Transverse colon (tissue), 4 donors: ENCODE results near the gene CAMTA1. TPM values are rescaled to one million over a fixed set of nuclear protein-coding genes. Genes with fewer than 3 reads are reported as not detected.
"Not testable (repeated sequence)": the region's sequence is repeated elsewhere in the genome, so short reads cannot be mapped to it uniquely, and the experiment has no call there.

Source experiments
- DNase-seq: peaks from one replicate; pipeline ENCODE4 v3.0.0-alpha.2; 2019
- H3K27ac ChIP-seq, 4 donors: fragments of 200-600 bp; sonication (generic); 2 replicates each; pipeline ENCODE4 v1.5.1; 2016 to 2018; ENCODE audit warnings: inconsistent platforms in 4 of 4
- H3K27me3 ChIP-seq: fragments of 200-600 bp; sonication (generic); 2 replicates; pipeline ENCODE4 v1.5.1; 2017; ENCODE audit warnings: inconsistent platforms
- H3K36me3 ChIP-seq, 4 donors: fragments of 200-600 bp; sonication (generic); 2 replicates each; pipeline ENCODE4 v1.5.1; 2017 to 2019; ENCODE audit warnings: inconsistent platforms in 4 of 4
- H3K4me1 ChIP-seq, 4 donors: fragments of 200-600 bp; sonication (generic); 2 replicates each; pipeline ENCODE4 v1.5.1; 2017 to 2020; ENCODE audit warnings: inconsistent platforms in 4 of 4
- H3K4me3 ChIP-seq, 4 donors: fragments of 200-600 bp; sonication (generic); 1 replicate in 1 of 4; 2 replicates in 3 of 4; pipeline versions ENCODE4 v1.5.1 to v1.6.1; 2017 to 2019; ENCODE audit warnings: inconsistent platforms in 4 of 4
- H3K9me3 ChIP-seq, 2 donors: fragments of 200-600 bp; sonication (generic); 2 replicates each; pipeline ENCODE4 v1.5.1; 2017 to 2019; ENCODE audit warnings: inconsistent platforms in 2 of 2
- EP300 ChIP-seq: sonication (generic); formaldehyde crosslinking; IDR thresholded peaks from one replicate; pipeline ENCODE4 v1.6.1; 2017; ENCODE audit warnings: antibody characterized with exemption, low read depth
- POLR2A ChIP-seq: fragments of 450-650 bp; IDR thresholded peaks from one replicate; pipeline ENCODE4 v1.6.1; 2016; ENCODE audit warnings: antibody characterized with exemption, mild to moderate bottlenecking, moderate library complexity
- POLR2AphosphoS5 ChIP-seq, 3 donors: sonication (generic); formaldehyde crosslinking; IDR thresholded peaks; one replicate each; pipeline ENCODE4 v1.6.1; 2016; ENCODE audit warnings: antibody characterized with exemption in 3 of 3
- WGBS, 2 donors: methylation state at CpG; one replicate each; pipeline ENCODE4 v1.1.5; 2018; ENCODE audit warnings: low coverage in 1 of 2; 5-methylcytosine and 5-hydroxymethylcytosine counted together
- in situ Hi-C, 4 donors: fragments of 200-750 bp; cut with MboI; loops; one replicate each; pipeline versions ENCODE4 v1.15.0 to v1.15.1; 2017; ENCODE audit warnings: low sequenced_read_pairs in 3 of 4, low pct_ligation_motif_present in 1 of 4, low pct_unique_long_range_greater_than_20kb in 1 of 4
- intact Hi-C: fragments of 100-400 bp; cut with DNase I; formaldehyde crosslinking; loops from one replicate; pipeline ENCODE4 v1.15.1; 2023; ENCODE audit warnings: low total_unique reads
- total RNA-seq, 4 donors: library from RNA; depleted of rRNA; stranded (reverse); fragments of >200 nt; gene quantifications; one replicate each; pipeline ENCODE4 v1.1.0, GENCODE V29; 2016
- TF ChIP-seq, protein P1 (sequence below), 5 experiments: fragments of 200-600 bp in 3 of 5; fragments of 450-650 bp in 2 of 5; sonication (generic) in 3 of 5; IDR thresholded peaks; 1 replicate in 2 of 5; 2 replicates in 3 of 5; pipeline ENCODE4 v1.5.1; 2016 to 2017; ENCODE audit warnings: antibody characterized with exemption in 5 of 5, inconsistent platforms in 3 of 5, mild to moderate bottlenecking in 2 of 5, moderate library complexity in 1 of 5

The CAMTA1 gene
- total RNA-seq, 4 donors from 2014 or later: 93.8 to 268 (median 130) TPM

DNA sequence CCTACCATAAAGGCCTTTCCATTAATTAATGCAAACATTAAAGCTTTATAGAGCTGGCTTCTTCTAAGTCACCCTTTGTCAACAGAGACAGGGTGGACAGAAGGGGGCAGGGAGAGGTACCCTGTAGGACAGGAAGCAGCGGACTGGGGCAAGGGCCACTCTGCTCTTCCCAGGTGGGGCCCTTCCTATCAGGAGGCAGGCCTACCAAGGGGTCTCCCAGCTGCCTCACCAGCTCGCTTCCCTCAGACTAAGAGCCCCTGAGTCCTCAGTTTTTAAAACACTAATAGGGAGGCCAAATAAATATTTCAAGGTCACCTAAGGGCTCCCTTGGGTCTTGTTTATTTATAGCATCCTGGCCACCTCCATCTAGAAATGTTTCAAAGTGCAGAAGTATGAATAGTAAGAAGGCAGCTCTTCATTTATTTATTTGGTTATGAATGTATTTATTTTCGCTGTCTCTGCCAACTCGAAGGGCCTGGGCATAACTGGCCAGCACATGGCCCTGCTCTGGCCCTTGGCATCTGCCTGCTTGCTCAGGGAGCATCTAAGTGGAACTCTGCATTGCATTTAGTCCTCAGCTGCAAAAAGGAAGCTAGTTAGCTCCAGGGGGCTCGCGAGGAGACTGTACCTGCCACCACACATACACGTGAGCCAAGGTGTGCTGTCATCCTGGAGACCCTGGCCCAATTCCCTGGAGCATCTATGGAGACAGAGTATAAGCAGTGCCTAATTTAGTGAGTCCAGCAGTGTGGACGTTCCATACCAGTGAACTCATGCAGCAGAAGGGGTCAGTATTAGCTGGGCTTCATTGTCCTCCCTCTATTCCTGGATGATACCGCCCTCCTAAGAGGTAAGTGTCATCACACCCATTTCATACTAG is 590.8 kb downstream of the CAMTA1 start:
- H3K27me3 ChIP-seq: no peaks in the 10 kb centered on the region
- H3K36me3 ChIP-seq: no peaks in the 10 kb centered on the region
- in situ Hi-C loops (no loop called here), intact Hi-C loops (no loop called here)
- no peak for TF ChIP-seq POLR2AphosphoS5 (IDR thresholded peaks at IDR 0.05)
- no peak for TF ChIP-seq POLR2A
- no peaks in the 10 kb centered on the region for H3K4me1 ChIP-seq
- no peak for DNase-seq
- H3K4me3 ChIP-seq: no peak overlapping the region
- H3K27ac ChIP-seq: no peak overlapping the region
- 70 to 85% methylated on average over 2 to 9 of the region's 9 CpGs for WGBS, 2 donors
- no peaks in the 10 kb centered on the region for H3K9me3 ChIP-seq

DNA sequence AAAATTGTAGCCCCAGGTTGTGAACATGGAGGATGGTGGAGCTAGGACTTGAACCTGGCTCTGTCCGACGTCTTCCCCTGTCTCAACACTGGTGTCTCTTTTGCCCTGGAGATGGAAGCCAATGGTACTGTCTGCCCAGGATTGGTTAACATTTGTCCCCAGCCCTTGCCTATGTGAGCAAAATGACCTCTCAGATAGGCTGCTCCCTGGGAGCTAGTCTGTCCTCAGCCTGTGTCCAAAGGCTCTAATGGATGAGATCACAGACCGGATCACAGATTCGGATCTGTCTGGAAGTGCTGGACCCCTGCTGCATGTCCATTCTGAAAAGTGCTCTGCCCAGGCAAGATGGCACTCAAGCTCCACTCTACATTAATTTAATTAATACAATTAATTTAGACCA is 591.4 kb downstream of the CAMTA1 start:
- no peak for DNase-seq
- Histone ChIP-seq H3K9me3 (no peaks in the 10 kb centered on the region), H3K4me3 (no peak overlapping the region), H3K4me1 (no peaks in the 10 kb centered on the region), H3K27me3 (no peaks in the 10 kb centered on the region), H3K36me3 (no peaks in the 10 kb centered on the region), H3K27ac (no peak overlapping the region)
- intact Hi-C loops: no loop called here
- 99% methylated on average over 4 of the region's 4 CpGs; no CpG with 5 or more reads in 1 of the 2 donors for WGBS, 2 donors
- no peak for TF ChIP-seq EP300
- TF ChIP-seq, protein P1, sequence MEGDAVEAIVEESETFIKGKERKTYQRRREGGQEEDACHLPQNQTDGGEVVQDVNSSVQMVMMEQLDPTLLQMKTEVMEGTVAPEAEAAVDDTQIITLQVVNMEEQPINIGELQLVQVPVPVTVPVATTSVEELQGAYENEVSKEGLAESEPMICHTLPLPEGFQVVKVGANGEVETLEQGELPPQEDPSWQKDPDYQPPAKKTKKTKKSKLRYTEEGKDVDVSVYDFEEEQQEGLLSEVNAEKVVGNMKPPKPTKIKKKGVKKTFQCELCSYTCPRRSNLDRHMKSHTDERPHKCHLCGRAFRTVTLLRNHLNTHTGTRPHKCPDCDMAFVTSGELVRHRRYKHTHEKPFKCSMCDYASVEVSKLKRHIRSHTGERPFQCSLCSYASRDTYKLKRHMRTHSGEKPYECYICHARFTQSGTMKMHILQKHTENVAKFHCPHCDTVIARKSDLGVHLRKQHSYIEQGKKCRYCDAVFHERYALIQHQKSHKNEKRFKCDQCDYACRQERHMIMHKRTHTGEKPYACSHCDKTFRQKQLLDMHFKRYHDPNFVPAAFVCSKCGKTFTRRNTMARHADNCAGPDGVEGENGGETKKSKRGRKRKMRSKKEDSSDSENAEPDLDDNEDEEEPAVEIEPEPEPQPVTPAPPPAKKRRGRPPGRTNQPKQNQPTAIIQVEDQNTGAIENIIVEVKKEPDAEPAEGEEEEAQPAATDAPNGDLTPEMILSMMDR (IDR thresholded peaks at IDR 0.05): no peak
- no peak for TF ChIP-seq POLR2A
- TF ChIP-seq POLR2AphosphoS5 (IDR thresholded peaks at IDR 0.05): no peak
- in situ Hi-C loops: no loop called here

DNA sequence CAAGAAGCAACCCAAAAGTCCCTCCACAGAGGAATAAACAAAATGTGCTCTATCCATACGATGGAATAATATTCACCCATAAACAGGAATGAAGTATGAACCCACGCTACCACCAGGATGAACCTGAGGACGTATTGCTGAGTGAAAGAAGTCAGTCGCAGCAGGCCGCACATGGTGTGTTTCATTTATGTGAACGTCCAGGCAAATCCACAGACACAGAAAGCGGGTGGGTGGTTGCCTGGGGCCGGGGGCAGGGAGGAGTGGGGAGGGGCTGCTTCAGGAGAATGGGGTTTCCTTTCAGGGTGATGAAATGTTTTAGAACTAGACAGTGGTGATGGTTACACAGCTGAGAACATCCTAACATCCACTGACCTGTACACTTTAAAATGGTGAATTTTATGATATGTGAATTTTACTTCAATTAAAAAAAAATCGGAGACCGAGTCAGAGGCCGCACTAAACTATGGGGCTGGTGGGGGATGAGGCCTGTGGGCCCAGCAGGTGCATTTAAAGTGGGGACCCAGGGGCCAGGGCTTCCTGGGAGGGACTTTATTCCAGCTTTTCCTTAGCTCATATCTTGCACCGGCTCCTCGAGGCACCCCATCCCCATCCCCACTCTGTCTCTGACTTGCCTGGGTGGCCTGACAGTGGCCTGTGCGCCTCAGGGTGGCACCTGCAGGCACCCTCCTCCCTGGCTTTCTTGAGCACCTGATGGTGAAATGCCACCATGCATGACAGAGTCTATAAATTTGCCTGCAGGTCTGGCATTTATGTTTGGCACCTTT is 593.3 kb downstream of the CAMTA1 start:
- no peak for DNase-seq
- intact Hi-C loops: no loop called here

DNA sequence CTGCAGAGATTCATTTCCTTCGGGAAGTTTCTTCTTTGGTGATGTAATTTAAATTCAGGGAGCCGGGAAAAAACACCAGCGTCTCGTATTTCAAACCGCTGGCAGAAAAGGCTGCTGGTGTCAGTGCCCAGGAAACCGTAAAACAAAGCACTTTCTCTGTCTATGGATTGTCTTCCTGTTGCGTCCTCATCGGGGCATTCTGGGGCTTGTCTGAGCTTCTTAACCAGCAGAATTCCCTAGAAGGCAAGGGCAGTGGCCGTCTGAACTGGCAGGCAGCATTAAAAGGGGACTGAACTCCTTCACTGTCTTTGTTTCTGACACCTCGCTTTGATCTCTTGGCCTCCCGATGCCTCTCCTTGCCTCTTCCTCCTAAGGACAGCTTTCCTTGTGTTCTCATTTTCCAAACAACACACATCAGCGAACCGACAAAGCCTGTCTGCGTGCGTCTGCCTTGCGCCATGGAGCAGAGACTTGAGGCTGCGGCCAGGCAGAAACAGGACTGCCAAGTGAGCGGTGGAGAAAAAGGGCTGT is 594.3 kb downstream of the CAMTA1 start:
- Histone ChIP-seq H3K27ac (peak overlapping the region in 3 of 4 donors; percentile 51 to 65 (median 64)), H3K36me3 (no peaks in the 10 kb centered on the region), H3K27me3 (no peaks in the 10 kb centered on the region), H3K4me3 (no peak overlapping the region), H3K4me1 (no peaks in the 10 kb centered on the region), H3K9me3 (no peaks in the 10 kb centered on the region)
- no peak for TF ChIP-seq POLR2A
- peak; percentile 72 for TF ChIP-seq EP300
- TF ChIP-seq POLR2AphosphoS5 (IDR thresholded peaks at IDR 0.05): peak; percentile 69 to 85 (median 74)
- TF ChIP-seq, protein P1 (IDR thresholded peaks at IDR 0.05): no peak
- in situ Hi-C loops: no loop called here
- intact Hi-C loops: no loop called here
- no peak for DNase-seq
- 36 to 43% methylated on average over 7 to 18 of the region's 18 CpGs for WGBS, 2 donors

More for the DNA sequence above, 593.3 kb downstream of the CAMTA1 start:
- Histone ChIP-seq H3K4me3 (no peak overlapping the region), H3K36me3 (no peaks in the 10 kb centered on the region), H3K9me3 (no peaks in the 10 kb centered on the region), H3K27ac (peak overlapping the region in 3 of 4 donors; percentile 51 to 65 (median 64)), H3K4me1 (no peaks in the 10 kb centered on the region), H3K27me3 (no peaks in the 10 kb centered on the region)
- in situ Hi-C loops: no loop called here
- 89 to 90% methylated on average over 5 to 14 of the region's 14 CpGs for WGBS, 2 donors
- TF ChIP-seq, protein P1 (IDR thresholded peaks at IDR 0.05): no peak

DNA sequence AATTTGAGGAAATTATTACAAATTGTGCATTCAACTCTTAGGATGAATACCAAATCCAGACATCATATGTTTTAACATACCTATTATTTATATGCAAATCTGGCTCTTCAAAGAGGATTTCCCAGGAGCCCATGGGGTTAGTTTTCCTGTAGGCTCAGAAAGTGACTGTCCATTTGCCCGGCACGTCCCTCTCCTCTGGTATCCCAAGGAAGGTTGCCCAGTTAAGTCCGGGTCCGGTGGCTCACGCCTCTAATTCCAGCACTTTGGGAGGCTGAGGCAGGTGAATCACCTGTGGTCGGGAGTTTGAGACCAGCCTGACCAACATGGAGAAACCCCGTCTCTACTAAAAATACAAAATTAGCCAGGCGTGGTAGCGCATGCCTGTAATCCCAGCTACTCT is 594.8 kb downstream of the CAMTA1 start:
- H3K36me3 ChIP-seq, DNase-seq, intact Hi-C loops, H3K4me3 ChIP-seq, H3K9me3 ChIP-seq, in situ Hi-C loops, H3K27me3 ChIP-seq, H3K4me1 ChIP-seq: not testable (repeated sequence)
- H3K27ac ChIP-seq: peak overlapping the region in 3 of 4 donors; percentile 51 to 65 (median 64)
- WGBS, 2 donors: 91 to 96% methylated on average over 9 of the region's 9 CpGs
